Tibial nerve (tissue), 3 donors: ENCODE measurements around the gene SLC4A11.

Experiments used
- POLR2A ChIP-seq, 2 donors: fragments of 450-650 bp; IDR thresholded peaks; one replicate each; pipeline ENCODE4 v1.6.1; 2017; ENCODE audit warnings: antibody characterized with exemption in 2 of 2, mild to moderate bottlenecking in 2 of 2, moderate library complexity in 2 of 2
- TF ChIP-seq, protein P1 (sequence below), 5 experiments: fragments of 200-600 bp in 3 of 5; fragments of 450-650 bp in 2 of 5; sonication (generic) in 3 of 5; IDR thresholded peaks; one replicate each; pipeline ENCODE4 v1.5.1; 2016 to 2019; ENCODE audit warnings: antibody characterized with exemption in 5 of 5, mild to moderate bottlenecking in 3 of 5, moderate library complexity in 2 of 5

- TF ChIP-seq POLR2A (IDR thresholded peaks at IDR 0.05) = no peak
- TF ChIP-seq, protein P1, sequence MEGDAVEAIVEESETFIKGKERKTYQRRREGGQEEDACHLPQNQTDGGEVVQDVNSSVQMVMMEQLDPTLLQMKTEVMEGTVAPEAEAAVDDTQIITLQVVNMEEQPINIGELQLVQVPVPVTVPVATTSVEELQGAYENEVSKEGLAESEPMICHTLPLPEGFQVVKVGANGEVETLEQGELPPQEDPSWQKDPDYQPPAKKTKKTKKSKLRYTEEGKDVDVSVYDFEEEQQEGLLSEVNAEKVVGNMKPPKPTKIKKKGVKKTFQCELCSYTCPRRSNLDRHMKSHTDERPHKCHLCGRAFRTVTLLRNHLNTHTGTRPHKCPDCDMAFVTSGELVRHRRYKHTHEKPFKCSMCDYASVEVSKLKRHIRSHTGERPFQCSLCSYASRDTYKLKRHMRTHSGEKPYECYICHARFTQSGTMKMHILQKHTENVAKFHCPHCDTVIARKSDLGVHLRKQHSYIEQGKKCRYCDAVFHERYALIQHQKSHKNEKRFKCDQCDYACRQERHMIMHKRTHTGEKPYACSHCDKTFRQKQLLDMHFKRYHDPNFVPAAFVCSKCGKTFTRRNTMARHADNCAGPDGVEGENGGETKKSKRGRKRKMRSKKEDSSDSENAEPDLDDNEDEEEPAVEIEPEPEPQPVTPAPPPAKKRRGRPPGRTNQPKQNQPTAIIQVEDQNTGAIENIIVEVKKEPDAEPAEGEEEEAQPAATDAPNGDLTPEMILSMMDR (IDR thresholded peaks at IDR 0.05) = no peak
Measured at GRCh38 chr20:3181270-3181669, 57.7 kb downstream of the SLC4A11 start.
